Heart left ventricle (tissue), 13 donors: ENCODE results near the gene XXYLT1.

Experiments
- CTCF ChIP-seq, 12 donors: fragments of 200-600 bp; sonication (generic) in 4 of 12; IDR thresholded peaks; one replicate each; pipeline versions ENCODE4 v1.5.0 to v1.8.0; 2018 to 2022; ENCODE audit warnings: antibody characterized with exemption in 12 of 12, mild to moderate bottlenecking in 5 of 12
- POLR2A ChIP-seq, 2 donors: fragments of 450-650 bp; IDR thresholded peaks; one replicate each; pipeline ENCODE4 v1.6.1; 2017; ENCODE audit warnings: antibody characterized with exemption in 2 of 2, mild to moderate bottlenecking in 2 of 2, moderate library complexity in 2 of 2
- donor health status: ischemic (EF 13 %, LVEDD 7.1; RV severe dilation, severe dysfunction).
- donor health status: DM: no; HTN: yes; CAD: no.
- donor health status: DM: no; HTN: no; CAD: no.
- donor health status: ischemic (EF 25% LVEDD 6.9; RV normal size, moderate dysfunction).
- donor health status: ischemic (EF 25% LVEDD 5.7; RV mildly dilated, moderate dysfunction).
- donor health status: ischemic (EF 35%, LVEDD 5.7; RV mildly dilated, moderate dysfunction).
- donor health status: nonischemic (EF 11% LVEDD 7.7; RV severe dilation, severe dysfunction).
- donor health status: DM: yes; HTN: yes; CAD: no.
- donor health status: PGD.
- donor health status: ischemic (EF 29% LVEDD 5.4; RV normal size, mild dysfunction).
- donor health status: nonischemic (EF 23%, LVEDD 6.1; RV moderate dilation, normal function).

- TF ChIP-seq CTCF (IDR thresholded peaks at IDR 0.05), result no peak
- no peak for TF ChIP-seq POLR2A (IDR thresholded peaks at IDR 0.05)
Observed at GRCh38 chr3:195137638-195138588, 133.0 kb downstream of the XXYLT1 start.
